Bronchial epithelial cell (primary cell): Measurements from ENCODE around the gene CHAC2. TPM values are rescaled to one million over a fixed set of nuclear protein-coding genes. Genes with fewer than 3 reads are reported as not detected.

Experiments used
- DNase-seq: peaks from one replicate; pipeline ENCODE4 v3.0.0-alpha.2; 2010; ENCODE audit warnings: low read depth
- FAIRE-seq: peaks from 2 replicates; lab custom pipeline; 2011; peaks lifted over from hg19 to GRCh38; lab: Jason Lieb, UNC
- H3K27me3 ChIP-seq: 2 replicates; pipeline ENCODE4 v1.5.1; 2011; ENCODE audit warnings: low read length; ENCODE audit not compliant: control insufficient read depth, insufficient read depth
- H3K36me3 ChIP-seq: 2 replicates; pipeline ENCODE4 v1.5.1; 2011; ENCODE audit warnings: low read length; ENCODE audit not compliant: control insufficient read depth, insufficient read depth
- H3K4me3 ChIP-seq: 2 replicates; pipeline ENCODE4 v1.5.1; 2011; ENCODE audit warnings: mild to moderate bottlenecking, low read depth, low read length, control low read depth
- total RNA-seq: library from RNA; depleted of rRNA; stranded (reverse); fragments of >200 nt; gene quantifications from 2 replicates; pipeline ENCODE4 v1.2.1, GENCODE V29; 2014
- TF ChIP-seq, protein P1 (sequence below): IDR thresholded peaks from 2 replicates; pipeline ENCODE4 v1.5.1; 2011; ENCODE audit warnings: mild to moderate bottlenecking, moderate library complexity, low read length, control low read depth, inconsistent platforms; ENCODE audit not compliant: insufficient read depth, severe bottlenecking

Gene CHAC2
- total RNA-seq, 1 donor from 2014 or later = 5.0 TPM

DNA sequence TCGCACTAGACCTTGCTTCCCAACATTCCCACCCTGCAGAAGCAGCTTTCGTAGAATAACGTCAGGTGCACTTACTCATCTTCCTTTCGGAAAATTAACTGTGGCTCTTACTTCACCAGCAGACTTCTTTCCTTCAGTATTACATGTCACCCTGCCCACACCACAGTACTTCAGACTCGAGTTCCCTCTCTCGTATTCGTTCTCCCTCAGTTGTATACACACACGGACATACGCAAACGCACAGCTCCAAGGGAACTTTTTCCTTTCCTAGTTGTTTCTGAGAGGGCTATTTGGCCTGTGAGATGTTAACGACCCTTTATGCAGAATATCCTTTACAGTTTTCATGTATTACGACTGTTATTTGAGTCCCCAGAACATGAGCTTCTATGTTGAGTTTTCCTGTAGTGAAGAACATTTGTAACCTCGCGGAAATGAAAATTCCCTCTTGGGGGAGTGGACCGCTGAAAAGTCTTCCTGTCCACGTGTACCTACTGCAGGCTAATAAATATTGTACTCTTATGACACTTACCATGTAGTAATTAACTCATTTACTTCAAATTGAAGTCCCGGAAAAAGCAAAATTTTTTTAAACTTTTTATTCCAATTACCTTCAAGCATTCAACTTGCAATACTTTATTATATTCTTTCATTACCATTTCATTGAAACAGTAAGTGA, 20.1 kb downstream of the CHAC2 start:
- Histone ChIP-seq H3K4me3 (peak overlapping the region; percentile 58), H3K36me3 (no peaks in the 10 kb centered on the region), H3K27me3 (no peaks in the 10 kb centered on the region)
- DNase-seq (peak; percentile 50), FAIRE-seq (no peak)
- TF ChIP-seq, protein P1, sequence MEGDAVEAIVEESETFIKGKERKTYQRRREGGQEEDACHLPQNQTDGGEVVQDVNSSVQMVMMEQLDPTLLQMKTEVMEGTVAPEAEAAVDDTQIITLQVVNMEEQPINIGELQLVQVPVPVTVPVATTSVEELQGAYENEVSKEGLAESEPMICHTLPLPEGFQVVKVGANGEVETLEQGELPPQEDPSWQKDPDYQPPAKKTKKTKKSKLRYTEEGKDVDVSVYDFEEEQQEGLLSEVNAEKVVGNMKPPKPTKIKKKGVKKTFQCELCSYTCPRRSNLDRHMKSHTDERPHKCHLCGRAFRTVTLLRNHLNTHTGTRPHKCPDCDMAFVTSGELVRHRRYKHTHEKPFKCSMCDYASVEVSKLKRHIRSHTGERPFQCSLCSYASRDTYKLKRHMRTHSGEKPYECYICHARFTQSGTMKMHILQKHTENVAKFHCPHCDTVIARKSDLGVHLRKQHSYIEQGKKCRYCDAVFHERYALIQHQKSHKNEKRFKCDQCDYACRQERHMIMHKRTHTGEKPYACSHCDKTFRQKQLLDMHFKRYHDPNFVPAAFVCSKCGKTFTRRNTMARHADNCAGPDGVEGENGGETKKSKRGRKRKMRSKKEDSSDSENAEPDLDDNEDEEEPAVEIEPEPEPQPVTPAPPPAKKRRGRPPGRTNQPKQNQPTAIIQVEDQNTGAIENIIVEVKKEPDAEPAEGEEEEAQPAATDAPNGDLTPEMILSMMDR = no peak

DNA sequence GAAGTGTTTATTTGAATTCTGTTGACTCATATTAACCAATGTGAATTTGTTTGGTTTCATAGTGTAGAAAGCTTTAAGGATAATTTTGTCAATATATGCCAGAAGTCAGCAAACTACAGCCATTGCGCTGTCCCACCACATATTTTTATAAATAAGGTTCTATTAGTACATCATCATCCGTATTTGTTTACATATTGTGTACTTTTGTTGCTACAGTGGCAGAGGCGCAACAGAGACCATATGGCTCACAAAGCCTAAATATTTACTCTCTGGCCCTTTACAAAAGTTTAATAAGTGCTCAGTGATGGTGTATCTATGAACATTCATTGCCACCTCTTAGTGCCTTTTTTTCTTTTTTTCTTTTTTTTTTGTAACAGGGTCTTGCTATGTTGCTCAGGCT, 25.7 kb downstream of the CHAC2 start:
- TF ChIP-seq, protein P1 = no peak
- Histone ChIP-seq H3K27me3 (no peaks in the 10 kb centered on the region), H3K4me3 (no peak overlapping the region), H3K36me3 (peaks cover 3% of the 10 kb centered on the region)
- no peak for FAIRE-seq
- DNase-seq = no peak

DNA sequence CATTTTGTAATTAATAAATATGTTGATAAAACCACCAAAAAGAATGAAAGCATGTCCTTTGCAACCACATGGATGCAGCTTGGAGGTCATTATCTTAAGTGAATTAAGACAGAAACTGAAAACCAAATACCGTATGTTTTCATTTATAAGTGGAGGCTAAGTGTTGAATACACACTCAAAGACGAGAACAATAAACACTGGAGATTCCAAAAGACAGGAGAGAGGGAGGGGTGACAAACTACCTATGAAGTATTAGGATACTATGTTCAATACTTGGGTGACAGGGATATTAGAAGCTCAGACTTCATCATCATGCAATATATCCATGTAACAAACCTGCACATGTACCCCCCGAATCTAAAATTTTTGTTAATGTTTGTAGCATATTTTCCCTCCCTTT, 26.2 kb downstream of the CHAC2 start:
- no peak for FAIRE-seq
- Histone ChIP-seq H3K4me3 (no peak overlapping the region), H3K27me3 (no peaks in the 10 kb centered on the region), H3K36me3 (peaks cover 3% of the 10 kb centered on the region)
- TF ChIP-seq, protein P1 = no peak
- DNase-seq = no peak

DNA sequence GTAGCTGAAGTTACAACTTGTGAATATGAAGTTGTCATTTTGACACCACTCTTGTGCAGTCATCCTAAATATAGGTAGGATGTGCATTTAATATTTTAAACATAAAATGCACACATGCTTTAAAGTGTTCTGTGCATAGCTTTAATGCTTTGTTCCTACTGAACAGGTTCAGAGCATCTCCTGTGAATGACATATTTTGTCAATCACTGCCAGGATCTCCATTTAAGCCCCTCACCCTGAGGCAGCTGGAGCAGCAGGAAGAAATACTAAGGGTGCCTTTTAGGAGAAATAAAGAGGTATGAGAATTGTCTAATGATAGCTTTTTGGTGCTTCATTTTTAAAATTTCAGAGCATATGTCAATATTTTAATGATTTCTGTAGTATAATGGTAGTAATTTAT, 33.9 kb downstream of the CHAC2 start:
- no peak for DNase-seq
- TF ChIP-seq, protein P1 = no peak
- H3K4me3 ChIP-seq = no peak overlapping the region
- FAIRE-seq = no peak
- no peaks in the 10 kb centered on the region for H3K27me3 ChIP-seq
- H3K36me3 ChIP-seq = no peaks in the 10 kb centered on the region

DNA sequence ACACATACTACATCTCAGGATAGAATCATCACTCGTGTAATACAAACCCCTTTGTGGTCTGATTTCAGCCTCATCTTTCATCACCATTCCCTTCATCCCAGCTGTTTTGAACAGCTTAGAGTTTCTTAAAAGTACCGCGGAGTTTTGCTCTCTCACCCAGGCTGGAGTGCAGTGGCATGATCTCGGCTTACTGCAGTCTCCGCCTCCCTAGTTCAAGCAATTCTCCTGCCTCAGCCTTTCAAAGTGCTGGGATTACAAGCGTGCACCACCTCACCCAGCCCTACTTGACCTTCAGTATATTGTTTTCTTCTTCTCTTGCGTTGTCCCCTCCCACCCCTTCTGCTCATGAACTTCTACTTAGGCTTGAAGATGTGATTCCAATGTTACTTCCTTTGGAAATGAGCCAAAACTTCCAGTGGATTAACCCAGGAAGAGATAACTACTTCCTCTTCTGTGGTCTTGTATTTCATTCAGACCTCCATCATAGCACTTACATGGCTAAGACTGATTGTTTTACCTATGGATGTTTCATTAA, 35.1 kb downstream of the CHAC2 start:
- DNase-seq = no peak

More for the DNA sequence above, 35.1 kb downstream of the CHAC2 start:
- no peak for FAIRE-seq
- H3K36me3 ChIP-seq = no peaks in the 10 kb centered on the region
- no peak overlapping the region for H3K4me3 ChIP-seq
- H3K27me3 ChIP-seq = no peaks in the 10 kb centered on the region
- TF ChIP-seq, protein P1 = no peak
